GM13976 (cell line): Measurements from ENCODE around the gene MMAB.

Source experiments
- DNase-seq: peaks from one replicate; pipeline ENCODE4 v3.0.0; 2012; ENCODE audit warnings: low spot score
- CTCF ChIP-seq: IDR thresholded peaks from 2 replicates; pipeline ENCODE4 v1.5.1; 2012; ENCODE audit warnings: borderline replicate concordance, mild to moderate bottlenecking; ENCODE audit not compliant: insufficient read depth; ENCODE audit errors: extremely low read depth, missing control alignments, control extremely low read depth
- in situ Hi-C: fragments of 300-500 bp; cut with MboI; formaldehyde crosslinking; loops from one replicate; pipeline ENCODE4 v1.12.0; 2022; ENCODE audit warnings: low sequenced_read_pairs, mixed read lengths, inconsistent platforms; ENCODE audit not compliant: unreplicated experiment

MMAB gene

GRCh38 chr12:109597795-109598427, 24.6 kb upstream of the MMAB start:
- in situ Hi-C loops = no loop called here
- DNase-seq = peak; percentile 90
- TF ChIP-seq CTCF = peak; percentile 91

GRCh38 chr12:109597414-109597794, 24.1 kb upstream of the MMAB start:
- no peak for DNase-seq
- in situ Hi-C loops = no loop called here
- TF ChIP-seq CTCF = no peak

GRCh38 chr12:109596418-109597244, 23.3 kb upstream of the MMAB start:
- in situ Hi-C loops = no loop called here
- TF ChIP-seq CTCF = no peak
- no peak for DNase-seq

GRCh38 chr12:109595321-109595902, 22.1 kb upstream of the MMAB start:
- TF ChIP-seq CTCF = no peak
- no peak for DNase-seq
- in situ Hi-C loops = no loop called here

- in situ Hi-C loops = no loop called here
- no peak for DNase-seq
- no peak for TF ChIP-seq CTCF
These were observed 21.4 kb upstream of the MMAB start for GRCh38 chr12:109594556-109595317.

GRCh38 chr12:109592905-109593272, 19.6 kb upstream of the MMAB start:
- in situ Hi-C loops = no loop called here
- no peak for DNase-seq

More at GRCh38 chr12:109592905-109593272, 19.6 kb upstream of the MMAB start:
- no peak for TF ChIP-seq CTCF
